ENCODE data around the gene SUFU.
A peak's percentile ranks its signal among the peaks of the same experiment; 100 is the strongest.

Gene SUFU

GRCh38 chr10:102557569-102557968 lies 53.8 kb downstream of the SUFU start:
- H4K91ac ChIP-seq (ENCODE audit: low read length) = no peak overlapping the region
- DNase-seq = no peak
- no peak overlapping the region for H3K4me3 ChIP-seq (ENCODE audit: insufficient read depth in 1 of 2, low read depth in 1 of 2, low read length in 2 of 2)
- no peak overlapping the region for H3K4me2 ChIP-seq (ENCODE audit: low read length, poor library complexity, severe bottlenecking)
- H3K27me3 ChIP-seq (ENCODE audit: control insufficient read depth in 1 of 2, insufficient read depth in 1 of 2, low read length in 2 of 2) = no peaks in the 10 kb centered on the region
- H3K4ac ChIP-seq (ENCODE audit: low read depth in 1 of 2, low read length in 2 of 2) = no peak overlapping the region
- H3K14ac ChIP-seq (ENCODE audit: low read length in 2 of 2) = no peak overlapping the region
- H3K79me1 ChIP-seq (replicated peaks; ENCODE audit: low read length, poor library complexity, severe bottlenecking) = peaks cover 20% of the 10 kb centered on the region
- no peak overlapping the region for H2BK12ac ChIP-seq (ENCODE audit: low read length in 2 of 2)
- H2BK15ac ChIP-seq (ENCODE audit: low read depth, poor library complexity, severe bottlenecking) = no peak overlapping the region
- no peak overlapping the region for H2BK5ac ChIP-seq (ENCODE audit: low read depth, low read length, poor library complexity, severe bottlenecking)
- H3K4me1 ChIP-seq (ENCODE audit: control insufficient read depth, insufficient read depth, low read depth, low read length) = peaks cover 5% of the 10 kb centered on the region
- H2AFZ ChIP-seq (ENCODE audit: low read depth, low read length) = no peak overlapping the region
- 91% methylated on average over 2 of the region's 2 CpGs for WGBS
- H3K18ac ChIP-seq (ENCODE audit: low read depth in 1 of 2, low read length in 2 of 2) = peak overlapping the region in 1 of 2 experiments; percentile 34
- no peak overlapping the region for H4K8ac ChIP-seq (ENCODE audit: low read length)
- H3K9ac ChIP-seq (ENCODE audit: low read length) = no peak overlapping the region
- H3K9me3 ChIP-seq (ENCODE audit: control insufficient read depth, low read length) = no peaks in the 10 kb centered on the region
- peaks cover 3 to 4% of the 10 kb centered on the region in 2 experiments for H3K36me3 ChIP-seq (ENCODE audit: control insufficient read depth in 1 of 2, insufficient read depth in 2 of 2, low read depth in 1 of 2, low read length in 2 of 2)
- no peak overlapping the region for H2AK5ac ChIP-seq (ENCODE audit: low read length, severe bottlenecking)
- H3K27ac ChIP-seq (ENCODE audit: low read length, poor library complexity, severe bottlenecking) = no peak overlapping the region
- H2BK120ac ChIP-seq (ENCODE audit: low read depth, low read length) = no peak overlapping the region
- no peak overlapping the region for H3K23ac ChIP-seq (ENCODE audit: low read length in 2 of 2)

GRCh38 chr10:102559764-102560163 lies 56.0 kb downstream of the SUFU start:
- Histone ChIP-seq H3K79me1 (replicated peaks; ENCODE audit: low read length, poor library complexity, severe bottlenecking) (peaks cover 21% of the 10 kb centered on the region), H3K23ac (ENCODE audit: low read length in 2 of 2) (peak overlapping the region in 1 of 2 experiments; percentile 72), H3K27me3 (ENCODE audit: control insufficient read depth in 1 of 2, insufficient read depth in 1 of 2, low read length in 2 of 2) (no peaks in the 10 kb centered on the region), H4K91ac (ENCODE audit: low read length) (no peak overlapping the region), H3K27ac (ENCODE audit: low read length, poor library complexity, severe bottlenecking) (no peak overlapping the region), H2BK15ac (ENCODE audit: low read depth, poor library complexity, severe bottlenecking) (no peak overlapping the region), H3K36me3 (ENCODE audit: control insufficient read depth in 1 of 2, insufficient read depth in 2 of 2, low read depth in 1 of 2, low read length in 2 of 2) (peaks cover 5% of the 10 kb centered on the region in 2 experiments), H3K4me3 (ENCODE audit: insufficient read depth in 1 of 2, low read depth in 1 of 2, low read length in 2 of 2) (no peak overlapping the region), H2BK5ac (ENCODE audit: low read depth, low read length, poor library complexity, severe bottlenecking) (no peak overlapping the region), H3K18ac (ENCODE audit: low read depth in 1 of 2, low read length in 2 of 2) (peak overlapping the region in 1 of 2 experiments; percentile 19), H3K4me2 (ENCODE audit: low read length, poor library complexity, severe bottlenecking) (no peak overlapping the region), H2AFZ (ENCODE audit: low read depth, low read length) (no peak overlapping the region), H2AK5ac (ENCODE audit: low read length, severe bottlenecking) (no peak overlapping the region), H3K9me3 (ENCODE audit: control insufficient read depth, low read length) (no peaks in the 10 kb centered on the region), H2BK120ac (ENCODE audit: low read depth, low read length) (no peak overlapping the region), H3K14ac (ENCODE audit: low read length in 2 of 2) (no peak overlapping the region), H3K4ac (ENCODE audit: low read depth in 1 of 2, low read length in 2 of 2) (no peak overlapping the region), H3K4me1 (ENCODE audit: control insufficient read depth, insufficient read depth, low read depth, low read length) (peaks cover 5% of the 10 kb centered on the region), H4K8ac (ENCODE audit: low read length) (no peak overlapping the region), H2BK12ac (ENCODE audit: low read length in 2 of 2) (peak overlapping the region in 1 of 2 experiments; percentile 64), H3K9ac (ENCODE audit: low read length) (no peak overlapping the region)
- DNase-seq = no peak
- 95% methylated on average over 4 of the region's 4 CpGs for WGBS

- H4K8ac ChIP-seq (ENCODE audit: low read length) = no peak overlapping the region
- H3K23ac ChIP-seq (ENCODE audit: low read length in 2 of 2) = no peak overlapping the region
- peaks cover 5 to 10% of the 10 kb centered on the region in 2 experiments for H3K36me3 ChIP-seq (ENCODE audit: control insufficient read depth in 1 of 2, insufficient read depth in 2 of 2, low read depth in 1 of 2, low read length in 2 of 2)
- no peak overlapping the region for H2BK12ac ChIP-seq (ENCODE audit: low read length in 2 of 2)
- no peak overlapping the region for H2BK120ac ChIP-seq (ENCODE audit: low read depth, low read length)
- DNase-seq = no peak
- H2BK15ac ChIP-seq (ENCODE audit: low read depth, poor library complexity, severe bottlenecking) = no peak overlapping the region
- H3K79me1 ChIP-seq (replicated peaks; ENCODE audit: low read length, poor library complexity, severe bottlenecking) = peaks cover 20% of the 10 kb centered on the region
- H3K18ac ChIP-seq (ENCODE audit: low read depth in 1 of 2, low read length in 2 of 2) = no peak overlapping the region
- H3K4me3 ChIP-seq (ENCODE audit: insufficient read depth in 1 of 2, low read depth in 1 of 2, low read length in 2 of 2) = no peak overlapping the region
- H3K4ac ChIP-seq (ENCODE audit: low read depth in 1 of 2, low read length in 2 of 2) = no peak overlapping the region
- no peak overlapping the region for H3K14ac ChIP-seq (ENCODE audit: low read length in 2 of 2)
- H3K4me1 ChIP-seq (ENCODE audit: control insufficient read depth, insufficient read depth, low read depth, low read length) = peaks cover 1% of the 10 kb centered on the region
- no peak overlapping the region for H3K9ac ChIP-seq (ENCODE audit: low read length)
- no peak overlapping the region for H3K27ac ChIP-seq (ENCODE audit: low read length, poor library complexity, severe bottlenecking)
- no peak overlapping the region for H4K91ac ChIP-seq (ENCODE audit: low read length)
- no peak overlapping the region for H2AFZ ChIP-seq (ENCODE audit: low read depth, low read length)
- no peaks in the 10 kb centered on the region for H3K27me3 ChIP-seq (ENCODE audit: control insufficient read depth in 1 of 2, insufficient read depth in 1 of 2, low read length in 2 of 2)
- no peak overlapping the region for H3K4me2 ChIP-seq (ENCODE audit: low read length, poor library complexity, severe bottlenecking)
- no peaks in the 10 kb centered on the region for H3K9me3 ChIP-seq (ENCODE audit: control insufficient read depth, low read length)
- H2AK5ac ChIP-seq (ENCODE audit: low read length, severe bottlenecking) = no peak overlapping the region
- 96% methylated on average over 10 of the region's 10 CpGs for WGBS
- no peak overlapping the region for H2BK5ac ChIP-seq (ENCODE audit: low read depth, low read length, poor library complexity, severe bottlenecking)
These were observed 60.5 kb downstream of the SUFU start for GRCh38 chr10:102564209-102564834.

- H2BK12ac ChIP-seq (ENCODE audit: low read length in 2 of 2) = no peak overlapping the region
- H2BK120ac ChIP-seq (ENCODE audit: low read depth, low read length) = no peak overlapping the region
- no peak overlapping the region for H4K8ac ChIP-seq (ENCODE audit: low read length)
- no peak overlapping the region for H4K91ac ChIP-seq (ENCODE audit: low read length)
- H3K4me3 ChIP-seq (ENCODE audit: insufficient read depth in 1 of 2, low read depth in 1 of 2, low read length in 2 of 2) = no peak overlapping the region
- no peak overlapping the region for H3K23ac ChIP-seq (ENCODE audit: low read length in 2 of 2)
- H3K18ac ChIP-seq (ENCODE audit: low read depth in 1 of 2, low read length in 2 of 2) = no peak overlapping the region
- no peak overlapping the region for H3K14ac ChIP-seq (ENCODE audit: low read length in 2 of 2)
- H2BK15ac ChIP-seq (ENCODE audit: low read depth, poor library complexity, severe bottlenecking) = no peak overlapping the region
- H2AK5ac ChIP-seq (ENCODE audit: low read length, severe bottlenecking) = no peak overlapping the region
- H3K4me2 ChIP-seq (ENCODE audit: low read length, poor library complexity, severe bottlenecking) = no peak overlapping the region
- no peak overlapping the region for H2BK5ac ChIP-seq (ENCODE audit: low read depth, low read length, poor library complexity, severe bottlenecking)
- no peak overlapping the region for H3K4ac ChIP-seq (ENCODE audit: low read depth in 1 of 2, low read length in 2 of 2)
- H3K9me3 ChIP-seq (ENCODE audit: control insufficient read depth, low read length) = no peaks in the 10 kb centered on the region
- peaks cover 5 to 10% of the 10 kb centered on the region in 2 experiments for H3K36me3 ChIP-seq (ENCODE audit: control insufficient read depth in 1 of 2, insufficient read depth in 2 of 2, low read depth in 1 of 2, low read length in 2 of 2)
- peaks cover 26% of the 10 kb centered on the region for H3K79me1 ChIP-seq (replicated peaks; ENCODE audit: low read length, poor library complexity, severe bottlenecking)
- H3K4me1 ChIP-seq (ENCODE audit: control insufficient read depth, insufficient read depth, low read depth, low read length) = peaks cover 1% of the 10 kb centered on the region
- H3K27ac ChIP-seq (ENCODE audit: low read length, poor library complexity, severe bottlenecking) = no peak overlapping the region
- no peaks in the 10 kb centered on the region for H3K27me3 ChIP-seq (ENCODE audit: control insufficient read depth in 1 of 2, insufficient read depth in 1 of 2, low read length in 2 of 2)
- 77% methylated on average over 8 of the region's 8 CpGs for WGBS
- no peak overlapping the region for H3K9ac ChIP-seq (ENCODE audit: low read length)
- no peak for DNase-seq
- no peak overlapping the region for H2AFZ ChIP-seq (ENCODE audit: low read depth, low read length)
These were observed 62.0 kb downstream of the SUFU start for GRCh38 chr10:102565793-102566192.

All from mesenchymal stem cell (in vitro differentiated cells and primary cell).